H54 (cell line): ENCODE results near the gene KLF3.

Experiments
- DNase-seq: peaks from one replicate; pipeline ENCODE4 v3.0.0; 2011; ENCODE audit warnings: low spot score, mixed read lengths; ENCODE audit not compliant: insufficient read length
- FAIRE-seq: peaks from 3 replicates; lab custom pipeline; 2011; peaks lifted over from hg19 to GRCh38; lab: Jason Lieb, UNC
- POLR2A ChIP-seq: IDR thresholded peaks from 2 replicates; pipeline ENCODE4 v1.6.1; 2011; ENCODE audit warnings: low read depth, mild to moderate bottlenecking, low read length

Gene KLF3

DNA sequence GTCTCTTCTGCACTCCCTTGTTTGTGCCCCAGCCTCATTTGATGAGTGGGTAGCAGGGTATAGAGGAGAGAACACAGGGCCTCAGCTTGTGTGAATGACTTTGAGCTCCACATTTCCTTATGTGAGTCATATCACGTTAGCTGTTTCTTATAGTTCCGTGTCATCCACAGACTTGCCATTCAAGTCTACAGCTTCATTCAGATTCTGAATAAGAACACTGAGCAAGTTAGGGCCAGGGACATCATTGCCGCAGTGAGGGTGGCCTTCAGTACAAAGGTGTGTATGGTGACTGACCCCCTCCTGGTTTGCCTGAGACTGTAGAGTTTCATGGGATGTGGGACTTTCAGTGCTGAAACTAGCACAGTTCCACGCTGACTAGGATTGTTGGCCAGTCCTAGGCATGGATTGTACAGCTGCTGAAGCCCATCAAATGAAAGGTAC is 23.6 kb downstream of the KLF3 start:
- FAIRE-seq: no peak
- no peak for TF ChIP-seq POLR2A
- DNase-seq: no peak

DNA sequence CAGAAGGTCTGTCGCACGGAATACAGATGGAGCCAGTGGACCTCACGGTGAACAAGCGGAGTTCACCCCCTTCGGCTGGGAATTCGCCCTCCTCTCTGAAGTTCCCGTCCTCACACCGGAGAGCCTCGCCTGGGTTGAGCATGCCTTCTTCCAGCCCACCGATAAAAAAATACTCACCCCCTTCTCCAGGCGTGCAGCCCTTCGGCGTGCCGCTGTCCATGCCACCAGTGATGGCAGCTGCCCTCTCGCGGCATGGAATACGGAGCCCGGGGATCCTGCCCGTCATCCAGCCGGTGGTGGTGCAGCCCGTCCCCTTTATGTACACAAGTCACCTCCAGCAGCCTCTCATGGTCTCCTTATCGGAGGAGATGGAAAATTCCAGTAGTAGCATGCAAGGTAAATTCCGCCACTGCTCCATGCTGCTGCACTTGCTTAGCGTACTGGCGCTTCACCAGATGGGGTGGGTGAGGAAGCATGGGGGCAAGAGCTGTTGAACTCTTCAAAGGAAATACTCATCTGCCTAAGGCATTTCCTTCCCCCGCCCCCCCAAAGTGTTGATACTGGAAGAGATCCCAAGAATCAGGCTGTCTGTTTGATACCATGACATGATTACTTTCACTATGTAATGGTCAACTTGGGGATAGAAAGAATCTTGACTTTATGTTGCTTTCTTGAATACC is 24.8 kb downstream of the KLF3 start:
- FAIRE-seq: no peak
- TF ChIP-seq POLR2A: no peak

DNA sequence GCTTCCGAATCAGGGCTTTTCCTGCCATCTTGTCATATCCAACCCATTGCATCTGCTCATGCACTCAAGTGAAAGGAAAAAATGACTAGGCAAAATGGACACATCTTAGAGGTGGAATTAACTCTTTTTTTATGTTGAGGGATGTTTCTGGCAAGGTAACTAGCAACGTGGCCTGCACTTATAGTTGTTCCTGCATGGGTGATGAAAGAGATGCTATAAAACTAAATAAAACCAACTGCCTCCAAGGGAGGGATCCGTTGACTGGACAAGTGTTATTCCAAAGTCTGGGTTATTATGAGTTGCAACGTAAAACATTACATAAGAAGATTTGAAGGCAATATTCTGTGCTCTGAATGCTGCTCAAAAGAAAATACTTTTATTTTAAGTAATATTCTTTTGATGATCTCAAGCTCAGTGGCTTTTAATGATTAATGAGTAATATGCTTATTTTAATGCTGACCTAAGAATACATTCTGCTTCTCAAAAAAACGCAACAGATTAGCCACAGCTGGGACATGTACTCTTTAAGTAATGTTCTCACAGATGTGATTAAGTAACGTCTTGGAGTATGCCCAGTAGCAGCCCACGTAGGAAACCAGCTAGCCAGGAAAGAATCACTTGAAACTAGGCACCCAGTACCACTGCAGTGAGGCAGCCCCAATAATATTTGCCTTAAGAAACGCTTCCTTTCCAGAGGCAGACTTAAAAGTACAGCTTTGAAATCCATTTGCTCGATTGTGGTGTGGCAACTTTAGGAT is 27.4 kb downstream of the KLF3 start:
- no peak for DNase-seq
- FAIRE-seq: no peak
- TF ChIP-seq POLR2A: no peak

More for the DNA sequence above, 24.8 kb downstream of the KLF3 start:
- no peak for DNase-seq

DNA sequence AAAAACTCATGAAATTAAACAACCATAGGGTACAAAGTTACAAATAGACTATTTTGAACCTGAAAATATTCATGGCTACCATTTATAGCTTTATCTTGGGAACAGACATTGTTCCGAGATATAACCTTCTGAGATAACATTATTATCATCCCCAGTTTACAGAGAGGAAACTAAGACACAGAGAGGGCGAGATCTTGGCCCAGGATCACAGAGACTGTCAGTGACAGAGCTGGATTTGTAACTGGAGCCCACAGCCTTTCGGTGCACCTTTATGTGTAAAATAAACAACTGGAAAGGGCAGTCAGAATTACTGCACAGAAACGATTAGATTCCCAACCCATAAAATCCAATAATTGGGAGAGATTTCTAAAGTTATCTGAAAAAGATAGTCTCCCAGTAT is 28.4 kb downstream of the KLF3 start:
- TF ChIP-seq POLR2A: no peak
- DNase-seq (no peak), FAIRE-seq (no peak)

DNA sequence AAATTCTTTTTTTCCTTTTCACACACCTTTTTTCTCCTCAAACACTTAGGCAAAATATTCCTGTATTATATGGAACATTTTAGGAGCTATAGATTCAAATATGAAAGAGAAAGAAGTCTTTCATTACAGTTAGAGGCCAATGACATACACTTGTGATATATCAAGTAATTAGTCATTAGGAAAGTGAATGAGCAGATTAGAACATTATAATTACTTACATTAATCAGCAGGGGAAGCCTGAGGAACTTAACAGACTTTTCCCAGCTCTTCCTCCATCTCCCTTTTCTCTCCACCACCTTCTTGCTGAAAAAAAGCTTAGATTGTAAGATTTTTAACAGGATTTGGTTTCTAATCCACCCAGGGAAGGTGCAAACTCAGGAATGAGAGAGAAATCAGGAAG is 29.6 kb downstream of the KLF3 start:
- FAIRE-seq: no peak
- DNase-seq: no peak

DNA sequence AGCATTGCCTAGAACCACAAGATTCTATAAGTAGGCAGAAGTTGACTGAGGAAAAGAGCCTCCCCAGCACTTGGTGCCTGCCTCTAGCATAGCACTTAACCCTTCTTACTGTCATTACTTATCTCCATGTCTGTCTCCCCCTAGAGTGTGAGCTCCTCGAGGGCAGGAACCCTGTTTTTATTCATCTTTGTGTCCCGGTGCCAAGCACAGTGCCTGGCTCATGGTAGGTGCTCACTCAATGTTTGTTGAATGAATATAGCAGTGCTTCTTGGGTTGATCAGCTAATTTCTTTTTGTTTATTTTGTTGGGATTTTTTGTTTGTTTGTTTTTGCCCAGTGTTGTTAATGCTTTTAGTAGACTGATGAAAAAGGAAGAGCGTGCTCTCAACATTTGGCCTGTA is 30.3 kb downstream of the KLF3 start:
- DNase-seq (no peak), FAIRE-seq (no peak)
- TF ChIP-seq POLR2A: no peak

More for the DNA sequence above, 29.6 kb downstream of the KLF3 start:
- TF ChIP-seq POLR2A: no peak

DNA sequence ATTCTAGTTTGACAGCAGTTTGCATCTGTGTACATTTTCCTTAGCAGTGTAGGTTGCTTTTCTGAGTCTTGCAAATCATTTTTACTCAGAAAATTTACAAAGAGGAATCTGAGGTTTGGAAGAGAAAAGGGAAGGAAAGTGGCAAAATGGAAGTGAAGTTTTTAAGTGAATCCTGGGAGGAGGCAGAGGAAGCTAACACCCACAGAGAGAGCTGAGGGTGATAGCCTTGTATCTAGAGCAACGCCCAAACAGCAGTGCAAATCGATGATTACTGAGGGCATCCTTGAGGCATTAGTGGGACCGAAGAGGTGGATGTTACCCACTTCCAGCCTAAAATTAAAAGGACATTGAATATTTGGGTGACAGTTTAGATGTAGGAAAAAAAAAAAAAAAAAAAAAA is 31.8 kb downstream of the KLF3 start:
- no peak for FAIRE-seq
- no peak for TF ChIP-seq POLR2A
- DNase-seq: no peak

DNA sequence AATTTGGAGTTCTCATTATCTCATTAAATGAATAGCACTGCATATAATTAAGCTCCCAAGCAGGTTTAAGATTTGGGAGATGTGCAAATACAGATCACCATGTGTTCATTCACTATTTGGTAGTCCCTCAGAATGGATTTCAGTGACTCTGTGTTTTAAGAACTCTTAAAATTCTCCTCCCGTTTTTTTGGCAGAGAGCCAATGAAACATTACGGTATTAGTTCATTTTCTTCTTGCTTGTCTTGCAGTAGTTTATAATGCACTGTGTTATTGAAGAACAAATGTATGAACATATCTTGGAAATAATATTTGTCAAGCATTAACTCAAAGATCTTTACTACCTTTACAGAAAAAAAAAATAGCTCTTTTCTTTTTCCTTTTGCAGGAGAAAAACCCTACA is 32.7 kb downstream of the KLF3 start:
- no peak for DNase-seq
- no peak for TF ChIP-seq POLR2A
- no peak for FAIRE-seq

DNA sequence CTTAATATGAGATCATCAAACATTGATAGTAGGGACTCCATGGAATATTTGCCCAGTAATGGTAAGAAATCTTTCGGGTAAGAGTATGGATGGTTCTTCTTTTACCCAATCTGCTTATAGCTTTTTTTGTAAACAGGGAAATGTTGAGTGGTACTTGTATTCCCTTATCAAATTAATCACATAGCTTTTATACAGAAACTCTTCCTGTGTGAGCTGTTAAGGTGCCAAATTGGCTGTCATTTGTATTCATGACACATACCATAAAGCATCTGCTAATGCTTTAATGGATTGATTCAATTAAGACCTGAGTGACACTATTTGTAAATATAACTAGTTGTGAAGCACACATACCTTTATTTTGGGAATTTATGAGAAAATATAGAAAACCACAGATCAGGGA is 34.2 kb downstream of the KLF3 start:
- DNase-seq: no peak
- no peak for FAIRE-seq
- no peak for TF ChIP-seq POLR2A

DNA sequence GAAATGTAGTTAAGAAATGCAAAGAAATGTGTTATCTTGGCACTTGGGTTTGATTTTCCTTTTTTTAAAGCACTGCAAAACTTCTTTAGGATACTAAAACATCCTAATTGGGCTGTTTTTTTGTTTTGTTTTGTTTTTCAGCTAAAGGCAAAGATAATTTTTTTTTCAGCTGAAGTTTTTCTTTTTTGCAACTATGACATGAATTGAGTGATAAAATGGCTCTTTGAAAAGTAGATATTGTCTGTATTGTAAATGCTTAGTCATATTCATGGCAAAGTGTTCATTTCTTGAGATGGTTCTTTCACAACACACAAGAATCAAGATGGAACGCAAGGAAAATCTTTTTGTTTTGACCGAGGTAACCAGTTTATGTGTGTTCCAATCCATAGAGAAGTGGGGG is 35.1 kb downstream of the KLF3 start:
- DNase-seq (no peak), FAIRE-seq (no peak)
- no peak for TF ChIP-seq POLR2A

DNA sequence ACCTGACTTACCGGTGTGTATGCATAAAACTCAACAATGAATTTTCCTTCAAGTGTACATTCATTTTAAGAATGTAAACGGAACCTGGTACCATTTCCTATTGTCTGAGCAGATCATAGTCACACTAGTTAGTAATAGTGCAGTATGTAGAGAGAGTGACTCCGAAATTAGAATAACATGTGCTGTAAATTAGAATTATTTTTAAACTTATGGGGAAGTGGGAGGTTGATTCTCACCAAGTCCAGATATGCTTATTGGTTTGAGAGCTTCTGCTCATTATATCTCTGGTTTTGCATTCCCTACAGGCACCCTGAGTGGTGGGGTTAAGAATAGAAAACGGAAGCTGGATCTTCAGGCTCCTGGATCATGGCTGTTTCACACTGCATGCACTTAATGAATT is 39.6 kb downstream of the KLF3 start:
- FAIRE-seq: no peak
- TF ChIP-seq POLR2A: no peak
- no peak for DNase-seq

DNA sequence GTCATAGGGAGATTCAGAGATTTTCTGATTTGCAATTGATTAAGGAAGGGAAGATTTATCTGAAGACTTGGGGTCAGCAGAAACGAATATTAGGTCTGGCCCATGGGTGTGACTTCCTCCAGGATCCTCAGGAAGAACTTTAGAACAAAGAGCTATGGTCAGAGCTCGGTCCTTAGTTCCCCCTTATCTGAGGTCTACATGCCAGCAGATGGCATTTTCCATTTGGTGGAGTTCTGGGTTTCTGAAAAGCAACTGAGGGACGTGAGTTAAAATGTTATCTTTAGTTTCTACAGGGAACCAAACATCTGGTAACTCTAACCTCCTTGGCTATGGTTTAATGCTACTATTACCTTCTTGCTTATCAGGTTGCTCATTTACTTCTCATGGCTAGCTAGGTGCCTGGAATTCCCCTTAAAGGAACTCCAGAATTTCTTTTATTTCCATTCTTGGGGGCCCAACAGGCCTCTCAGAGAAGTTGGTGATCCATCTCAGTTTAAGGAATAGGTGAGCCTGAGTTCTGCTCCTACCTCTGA is 40.7 kb downstream of the KLF3 start:
- FAIRE-seq (no peak), DNase-seq (no peak)
- no peak for TF ChIP-seq POLR2A

DNA sequence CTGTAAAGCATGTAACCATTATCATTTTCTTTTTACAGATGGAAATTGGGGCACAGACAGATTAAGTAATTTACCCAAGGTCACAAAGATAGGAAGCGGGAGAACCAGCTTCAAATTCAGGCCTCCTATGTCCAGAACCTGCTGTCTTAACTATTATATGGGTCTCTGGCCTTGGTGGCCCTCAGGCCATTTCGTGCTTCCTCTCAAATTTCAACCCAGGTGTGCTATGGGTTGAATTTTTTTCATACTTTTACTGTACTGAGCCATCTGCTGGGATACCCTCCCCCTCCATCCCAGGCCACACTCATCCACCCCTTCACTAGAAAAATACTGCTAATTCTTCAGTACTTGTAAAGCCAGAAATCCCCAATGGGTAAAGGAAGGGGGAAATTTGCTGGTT is 42.3 kb downstream of the KLF3 start:
- DNase-seq: no peak
- FAIRE-seq: no peak
- no peak for TF ChIP-seq POLR2A

DNA sequence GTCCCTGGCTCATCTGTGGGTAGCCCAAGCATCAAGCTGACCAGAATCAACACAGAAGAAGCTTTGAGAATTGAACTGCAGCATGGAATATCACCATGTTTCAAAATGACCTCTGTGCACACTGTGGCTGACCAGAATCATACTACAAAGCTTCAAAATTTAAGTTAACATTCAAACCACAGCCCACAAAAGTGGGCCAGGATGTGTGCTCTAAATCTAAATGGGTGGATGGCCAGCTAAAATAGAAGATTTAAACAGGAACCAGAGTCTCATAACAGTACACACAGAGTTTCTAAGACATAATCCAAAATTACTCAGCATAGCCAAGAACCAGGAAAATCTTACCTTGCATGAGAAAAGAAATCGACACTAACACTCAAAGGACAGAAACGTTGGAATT is 46.1 kb downstream of the KLF3 start:
- FAIRE-seq (no peak), DNase-seq (no peak)
- TF ChIP-seq POLR2A: no peak
